Mucosa of stomach (tissue), 1 donor: ENCODE measurements around the gene LRRC45.
A peak's percentile ranks its signal among the peaks of the same experiment; 100 is the strongest.

Experiments
- H3K27me3 ChIP-seq: one replicate; pipeline ENCODE4 v1.7.0; 2013; ENCODE audit warnings: mild to moderate bottlenecking, low read length; ENCODE audit not compliant: control insufficient read depth, insufficient read depth
- H3K36me3 ChIP-seq: one replicate; pipeline ENCODE4 v1.7.0; 2013; ENCODE audit warnings: low read length; ENCODE audit not compliant: control insufficient read depth, insufficient read depth
- H3K4me1 ChIP-seq: one replicate; pipeline ENCODE4 v1.7.0; 2013; ENCODE audit warnings: mild to moderate bottlenecking, low read length; ENCODE audit not compliant: control insufficient read depth, insufficient read depth
- H3K4me3 ChIP-seq: one replicate; pipeline ENCODE4 v1.7.0; 2013; ENCODE audit warnings: low read length
- H3K9ac ChIP-seq: one replicate; pipeline ENCODE4 v1.7.0; 2013; ENCODE audit warnings: mild to moderate bottlenecking, low read length, moderate library complexity
- H3K9me3 ChIP-seq: one replicate; pipeline ENCODE4 v1.7.0; 2013; ENCODE audit warnings: mild to moderate bottlenecking, low read length, moderate library complexity; ENCODE audit not compliant: control insufficient read depth
- donor health status: Pancreatic carcinoma.

Gene LRRC45

GRCh38 chr17:82049521-82049971, 26.4 kb downstream of the LRRC45 start:
- no peaks in the 10 kb centered on the region for H3K9me3 ChIP-seq
- H3K4me1 ChIP-seq = peaks cover 23% of the 10 kb centered on the region
- no peaks in the 10 kb centered on the region for H3K36me3 ChIP-seq
- no peak overlapping the region for H3K4me3 ChIP-seq
- H3K27me3 ChIP-seq = no peaks in the 10 kb centered on the region
- H3K9ac ChIP-seq = no peak overlapping the region

GRCh38 chr17:82050152-82050760, 27.2 kb downstream of the LRRC45 start:
- peaks cover 23% of the 10 kb centered on the region for H3K4me1 ChIP-seq
- H3K9me3 ChIP-seq = no peaks in the 10 kb centered on the region
- H3K36me3 ChIP-seq = peaks cover 6% of the 10 kb centered on the region
- no peaks in the 10 kb centered on the region for H3K27me3 ChIP-seq
- peak overlapping the region; percentile 17 for H3K4me3 ChIP-seq
- peak overlapping the region; percentile 73 for H3K9ac ChIP-seq

GRCh38 chr17:82050761-82051641, 27.9 kb downstream of the LRRC45 start:
- Histone ChIP-seq H3K27me3 (no peaks in the 10 kb centered on the region), H3K4me1 (peaks cover 23% of the 10 kb centered on the region), H3K9me3 (no peaks in the 10 kb centered on the region), H3K9ac (peak overlapping the region; percentile 73), H3K36me3 (peaks cover 7% of the 10 kb centered on the region), H3K4me3 (peak overlapping the region; percentile 17)

- Histone ChIP-seq H3K4me1 (peaks cover 23% of the 10 kb centered on the region), H3K36me3 (peaks cover 7% of the 10 kb centered on the region), H3K9me3 (no peaks in the 10 kb centered on the region), H3K27me3 (no peaks in the 10 kb centered on the region), H3K4me3 (peak within 1 kb of the TSS; percentile 50), H3K9ac (peak within 1 kb of the TSS; percentile 74)
Measured at GRCh38 chr17:82051776-82052637, 28.9 kb downstream of the LRRC45 start, which contains the start of the genes GPS1 and RFNG. GPS1 (plus strand) TSS chr17:82051898; CDS start chr17:82051932, 34 bp downstream. RFNG (minus strand) TSS chr17:82051811; CDS start chr17:82051766, 45 bp downstream.

- peaks cover 23% of the 10 kb centered on the region for H3K4me1 ChIP-seq
- peak overlapping the region; percentile 50 for H3K4me3 ChIP-seq
- no peaks in the 10 kb centered on the region for H3K9me3 ChIP-seq
- H3K27me3 ChIP-seq = no peaks in the 10 kb centered on the region
- peak overlapping the region; percentile 74 for H3K9ac ChIP-seq
- H3K36me3 ChIP-seq = peaks cover 7% of the 10 kb centered on the region
Measured at GRCh38 chr17:82052638-82053059, 29.5 kb downstream of the LRRC45 start.

GRCh38 chr17:82053130-82053529, 30.0 kb downstream of the LRRC45 start:
- Histone ChIP-seq H3K9me3 (no peaks in the 10 kb centered on the region), H3K27me3 (no peaks in the 10 kb centered on the region), H3K36me3 (peaks cover 7% of the 10 kb centered on the region), H3K9ac (peak overlapping the region; percentile 74), H3K4me3 (peak overlapping the region; percentile 50), H3K4me1 (peaks cover 23% of the 10 kb centered on the region)

GRCh38 chr17:82053556-82054263, 30.6 kb downstream of the LRRC45 start:
- Histone ChIP-seq H3K9ac (no peak overlapping the region), H3K9me3 (no peaks in the 10 kb centered on the region), H3K4me1 (peaks cover 23% of the 10 kb centered on the region), H3K36me3 (peaks cover 7% of the 10 kb centered on the region), H3K4me3 (no peak overlapping the region), H3K27me3 (no peaks in the 10 kb centered on the region)

- peaks cover 7% of the 10 kb centered on the region for H3K36me3 ChIP-seq
- H3K9ac ChIP-seq = no peak overlapping the region
- no peak overlapping the region for H3K4me3 ChIP-seq
- H3K27me3 ChIP-seq = no peaks in the 10 kb centered on the region
- H3K4me1 ChIP-seq = peaks cover 23% of the 10 kb centered on the region
- no peaks in the 10 kb centered on the region for H3K9me3 ChIP-seq
Measured at GRCh38 chr17:82054351-82055022, 31.4 kb downstream of the LRRC45 start.

- Histone ChIP-seq H3K9me3 (no peaks in the 10 kb centered on the region), H3K36me3 (peaks cover 7% of the 10 kb centered on the region), H3K27me3 (no peaks in the 10 kb centered on the region), H3K9ac (no peak overlapping the region), H3K4me1 (peaks cover 20% of the 10 kb centered on the region), H3K4me3 (no peak overlapping the region)
Measured at GRCh38 chr17:82055023-82055964, 32.2 kb downstream of the LRRC45 start.
